ENCODE data around the gene RIF1.

RIF1 gene

GRCh38 chr2:151523850-151524249, 114.1 kb downstream of the RIF1 start:
- TF ChIP-seq EZH2phosphoT487 (IDR thresholded peaks at IDR 0.05; ENCODE audit: borderline replicate concordance) (no peak), CTCF (conservative IDR thresholded peaks at IDR 0.05; ENCODE audit: low read length) (no peak)
- Histone ChIP-seq H3K4me1 (ENCODE audit: insufficient read depth, low read length, poor library complexity, severe bottlenecking) (no peaks in the 10 kb centered on the region), H3K36me3 (ENCODE audit: insufficient read depth, low read length) (no peaks in the 10 kb centered on the region), H3K9ac (ENCODE audit: low read depth, low read length, poor library complexity, severe bottlenecking) (no peak overlapping the region), H4K20me1 (ENCODE audit: insufficient read depth, low read length, poor library complexity, severe bottlenecking) (no peaks in the 10 kb centered on the region), H3F3A (ENCODE audit: low read depth) (no peaks in the 10 kb centered on the region), H3K9me2 (replicated peaks; ENCODE audit: low read depth, low read length) (no peaks in the 10 kb centered on the region), H3K4me2 (ENCODE audit: low read depth, low read length, poor library complexity, severe bottlenecking) (no peak overlapping the region), H2AFZ (ENCODE audit: low read length) (no peak overlapping the region), H3K27me3 (ENCODE audit: insufficient read depth, low read length, poor library complexity, severe bottlenecking) (no peaks in the 10 kb centered on the region), H3K4me3 (ENCODE audit: low read length, poor library complexity, severe bottlenecking) (no peak overlapping the region), H3K9me3 (ENCODE audit: insufficient read depth, low read depth, low read length) (no peaks in the 10 kb centered on the region), H3K79me2 (ENCODE audit: insufficient read depth, low read length) (no peaks in the 10 kb centered on the region)

- Histone ChIP-seq H3K27me3 (ENCODE audit: insufficient read depth, low read length, poor library complexity, severe bottlenecking) (no peaks in the 10 kb centered on the region), H3K36me3 (ENCODE audit: insufficient read depth, low read length) (no peaks in the 10 kb centered on the region), H4K20me1 (ENCODE audit: insufficient read depth, low read length, poor library complexity, severe bottlenecking) (no peaks in the 10 kb centered on the region), H3K4me1 (ENCODE audit: insufficient read depth, low read length, poor library complexity, severe bottlenecking) (no peaks in the 10 kb centered on the region), H3K4me2 (ENCODE audit: low read depth, low read length, poor library complexity, severe bottlenecking) (no peak overlapping the region), H3K9me3 (ENCODE audit: insufficient read depth, low read depth, low read length) (no peaks in the 10 kb centered on the region), H2AFZ (ENCODE audit: low read length) (no peak overlapping the region), H3K4me3 (ENCODE audit: low read length, poor library complexity, severe bottlenecking) (no peak overlapping the region), H3K9me2 (replicated peaks; ENCODE audit: low read depth, low read length) (no peaks in the 10 kb centered on the region), H3K9ac (ENCODE audit: low read depth, low read length, poor library complexity, severe bottlenecking) (no peak overlapping the region), H3F3A (ENCODE audit: low read depth) (no peaks in the 10 kb centered on the region), H3K79me2 (ENCODE audit: insufficient read depth, low read length) (no peaks in the 10 kb centered on the region)
- TF ChIP-seq EZH2phosphoT487 (IDR thresholded peaks at IDR 0.05; ENCODE audit: borderline replicate concordance) (no peak), CTCF (conservative IDR thresholded peaks at IDR 0.05; ENCODE audit: low read length) (no peak)
Observed at GRCh38 chr2:151525821-151526373, 116.2 kb downstream of the RIF1 start.

- no peaks in the 10 kb centered on the region for H3F3A ChIP-seq (ENCODE audit: low read depth)
- no peak overlapping the region for H3K4me3 ChIP-seq (ENCODE audit: low read length, poor library complexity, severe bottlenecking)
- H3K9me2 ChIP-seq (replicated peaks; ENCODE audit: low read depth, low read length): no peaks in the 10 kb centered on the region
Observed at GRCh38 chr2:151526572-151527090, 116.9 kb downstream of the RIF1 start.

More at GRCh38 chr2:151526572-151527090, 116.9 kb downstream of the RIF1 start:
- Histone ChIP-seq H3K79me2 (ENCODE audit: insufficient read depth, low read length) (no peaks in the 10 kb centered on the region), H2AFZ (ENCODE audit: low read length) (no peak overlapping the region), H3K4me1 (ENCODE audit: insufficient read depth, low read length, poor library complexity, severe bottlenecking) (no peaks in the 10 kb centered on the region), H3K4me2 (ENCODE audit: low read depth, low read length, poor library complexity, severe bottlenecking) (no peak overlapping the region), H3K9ac (ENCODE audit: low read depth, low read length, poor library complexity, severe bottlenecking) (no peak overlapping the region), H3K36me3 (ENCODE audit: insufficient read depth, low read length) (no peaks in the 10 kb centered on the region), H4K20me1 (ENCODE audit: insufficient read depth, low read length, poor library complexity, severe bottlenecking) (no peaks in the 10 kb centered on the region), H3K27me3 (ENCODE audit: insufficient read depth, low read length, poor library complexity, severe bottlenecking) (no peaks in the 10 kb centered on the region), H3K9me3 (ENCODE audit: insufficient read depth, low read depth, low read length) (no peaks in the 10 kb centered on the region)
- TF ChIP-seq CTCF (conservative IDR thresholded peaks at IDR 0.05; ENCODE audit: low read length) (no peak), EZH2phosphoT487 (IDR thresholded peaks at IDR 0.05; ENCODE audit: borderline replicate concordance) (no peak)
